ENCODE results near the gene KCNK17. TPM values are rescaled to one million over a fixed set of nuclear protein-coding genes. Genes with fewer than 3 reads are reported as not detected.

Gene KCNK17
- total RNA-seq, 2 experiments from 2014 or later: not detected

- no TSS peak for BruUV-seq (replicated peaks)
- H3K36me3 ChIP-seq (ENCODE audit: insufficient read depth, low read length): no peaks in the 10 kb centered on the region
- H3K79me2 ChIP-seq (ENCODE audit: insufficient read depth, low read depth, low read length): no peaks in the 10 kb centered on the region
- POLR2A ChIA-PET: no interaction called here
- CTCF ChIA-PET (ENCODE audit: unreplicated experiment): no interaction called here
- no peaks in the 10 kb centered on the region for H4K20me1 ChIP-seq (ENCODE audit: insufficient read depth, low read length)
- no peaks in the 10 kb centered on the region for H3K9me2 ChIP-seq (ENCODE audit: insufficient read depth, low read length)
- intact Hi-C loops (cut with micrococcal nuclease; ENCODE audit: unreplicated experiment): no loop called here
- TF ChIP-seq EZH2phosphoT487 (IDR thresholded peaks at IDR 0.05; ENCODE audit: borderline replicate concordance, low read depth, low read length): no peak
- TF ChIP-seq, protein P1, sequence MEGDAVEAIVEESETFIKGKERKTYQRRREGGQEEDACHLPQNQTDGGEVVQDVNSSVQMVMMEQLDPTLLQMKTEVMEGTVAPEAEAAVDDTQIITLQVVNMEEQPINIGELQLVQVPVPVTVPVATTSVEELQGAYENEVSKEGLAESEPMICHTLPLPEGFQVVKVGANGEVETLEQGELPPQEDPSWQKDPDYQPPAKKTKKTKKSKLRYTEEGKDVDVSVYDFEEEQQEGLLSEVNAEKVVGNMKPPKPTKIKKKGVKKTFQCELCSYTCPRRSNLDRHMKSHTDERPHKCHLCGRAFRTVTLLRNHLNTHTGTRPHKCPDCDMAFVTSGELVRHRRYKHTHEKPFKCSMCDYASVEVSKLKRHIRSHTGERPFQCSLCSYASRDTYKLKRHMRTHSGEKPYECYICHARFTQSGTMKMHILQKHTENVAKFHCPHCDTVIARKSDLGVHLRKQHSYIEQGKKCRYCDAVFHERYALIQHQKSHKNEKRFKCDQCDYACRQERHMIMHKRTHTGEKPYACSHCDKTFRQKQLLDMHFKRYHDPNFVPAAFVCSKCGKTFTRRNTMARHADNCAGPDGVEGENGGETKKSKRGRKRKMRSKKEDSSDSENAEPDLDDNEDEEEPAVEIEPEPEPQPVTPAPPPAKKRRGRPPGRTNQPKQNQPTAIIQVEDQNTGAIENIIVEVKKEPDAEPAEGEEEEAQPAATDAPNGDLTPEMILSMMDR (conservative IDR thresholded peaks at IDR 0.05; ENCODE audit: low read length): no peak
- no peak overlapping the region for H2AFZ ChIP-seq (ENCODE audit: low read length)
- no peaks in the 10 kb centered on the region for H3K9me3 ChIP-seq (ENCODE audit: low read length)
- DNase-seq (ENCODE audit: low spot score): no peak
- H3K4me2 ChIP-seq (ENCODE audit: low read length): no peak overlapping the region
- no peak overlapping the region for H3K27ac ChIP-seq (ENCODE audit: low read depth, low read length, poor library complexity, severe bottlenecking)
- no peaks in the 10 kb centered on the region for H3K4me1 ChIP-seq (ENCODE audit: insufficient read depth, low read length, poor library complexity, severe bottlenecking)
- no peak overlapping the region for H3K4me3 ChIP-seq (ENCODE audit: low read depth, low read length, poor library complexity, severe bottlenecking)
These were observed 62.8 kb downstream of the KCNK17 start for GRCh38 chr6:39251406-39251805.

DNA sequence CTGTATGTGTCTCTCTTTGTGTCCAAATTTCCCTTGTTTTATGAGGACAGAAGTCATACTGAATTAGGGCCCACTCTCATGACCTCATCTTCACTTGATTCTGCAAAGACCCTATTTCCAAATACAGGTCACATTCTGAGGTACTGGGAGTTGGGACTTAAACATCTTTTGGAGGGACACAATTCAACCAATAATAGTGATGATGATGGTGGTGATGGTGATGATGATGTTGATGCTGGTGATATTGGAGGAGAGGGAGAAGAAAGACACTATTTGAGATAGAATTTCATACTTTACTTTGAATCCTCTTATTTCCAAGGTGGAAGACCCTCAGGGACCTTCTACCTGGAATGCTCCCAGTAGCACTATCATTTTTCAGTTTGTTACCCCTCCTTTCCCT, 63.7 kb downstream of the KCNK17 start:
- Histone ChIP-seq H3K9me2 (ENCODE audit: insufficient read depth, low read length) (no peaks in the 10 kb centered on the region), H3K27ac (ENCODE audit: low read depth, low read length, poor library complexity, severe bottlenecking) (no peak overlapping the region), H3K36me3 (ENCODE audit: insufficient read depth, low read length) (no peaks in the 10 kb centered on the region), H3K4me2 (ENCODE audit: low read length) (no peak overlapping the region), H4K20me1 (ENCODE audit: insufficient read depth, low read length) (no peaks in the 10 kb centered on the region), H3K4me1 (ENCODE audit: insufficient read depth, low read length, poor library complexity, severe bottlenecking) (no peaks in the 10 kb centered on the region), H3K79me2 (ENCODE audit: insufficient read depth, low read depth, low read length) (no peaks in the 10 kb centered on the region), H3K4me3 (ENCODE audit: low read depth, low read length, poor library complexity, severe bottlenecking) (no peak overlapping the region), H3K9me3 (ENCODE audit: low read length) (no peaks in the 10 kb centered on the region), H2AFZ (ENCODE audit: low read length) (no peak overlapping the region)
- no peak for DNase-seq (ENCODE audit: low spot score)
- ChIA-PET POLR2A (no interaction called here), CTCF (ENCODE audit: unreplicated experiment) (no interaction called here)
- TF ChIP-seq, protein P1 (conservative IDR thresholded peaks at IDR 0.05; ENCODE audit: low read length): no peak
- no peak for TF ChIP-seq EZH2phosphoT487 (IDR thresholded peaks at IDR 0.05; ENCODE audit: borderline replicate concordance, low read depth, low read length)
- BruUV-seq (replicated peaks): no TSS peak
- intact Hi-C loops (cut with micrococcal nuclease; ENCODE audit: unreplicated experiment): no loop called here

DNA sequence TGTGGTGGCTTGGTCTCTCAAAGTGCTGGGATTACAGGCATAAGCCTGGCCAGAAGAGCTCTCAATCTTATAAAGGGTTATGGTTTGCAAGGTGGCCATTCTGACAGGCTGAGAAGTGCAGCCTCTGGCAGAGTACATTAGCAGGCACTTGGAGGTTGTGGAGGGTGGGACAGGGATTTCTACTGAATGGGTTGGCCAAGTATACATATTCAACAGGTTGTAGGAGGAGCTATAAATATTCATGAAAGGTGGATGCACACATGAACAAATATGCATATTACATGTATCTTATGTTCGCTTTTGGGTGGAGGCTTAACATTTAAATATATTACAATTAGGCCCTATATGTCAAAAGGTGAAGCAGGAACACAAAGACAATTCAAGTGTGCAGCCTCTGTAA, 64.9 kb downstream of the KCNK17 start:
- intact Hi-C loops (cut with micrococcal nuclease; ENCODE audit: unreplicated experiment): no loop called here
- BruUV-seq (replicated peaks): no TSS peak

More for the DNA sequence above, 64.9 kb downstream of the KCNK17 start:
- Histone ChIP-seq H3K9me3 (ENCODE audit: low read length) (no peaks in the 10 kb centered on the region), H4K20me1 (ENCODE audit: insufficient read depth, low read length) (no peaks in the 10 kb centered on the region), H3K36me3 (ENCODE audit: insufficient read depth, low read length) (no peaks in the 10 kb centered on the region), H2AFZ (ENCODE audit: low read length) (no peak overlapping the region), H3K4me3 (ENCODE audit: low read depth, low read length, poor library complexity, severe bottlenecking) (no peak overlapping the region), H3K27ac (ENCODE audit: low read depth, low read length, poor library complexity, severe bottlenecking) (no peak overlapping the region), H3K9me2 (ENCODE audit: insufficient read depth, low read length) (no peaks in the 10 kb centered on the region), H3K4me1 (ENCODE audit: insufficient read depth, low read length, poor library complexity, severe bottlenecking) (no peaks in the 10 kb centered on the region), H3K4me2 (ENCODE audit: low read length) (no peak overlapping the region), H3K79me2 (ENCODE audit: insufficient read depth, low read depth, low read length) (no peaks in the 10 kb centered on the region)
- TF ChIP-seq, protein P1 (conservative IDR thresholded peaks at IDR 0.05; ENCODE audit: low read length): no peak
- DNase-seq (ENCODE audit: low spot score): no peak
- POLR2A ChIA-PET: no interaction called here
- CTCF ChIA-PET (ENCODE audit: unreplicated experiment): no interaction called here

Other genes starting within 250 kb of the KCNK17 start
- 14.1 and 15.6 TPM in 2 replicates for gene SAYSD1, start 199.2 kb downstream of the KCNK17 start, total RNA-seq (2014; rRNA removed; shearing (Covaris generic))
- 10.7 and 11.7 TPM in 2 replicates for gene SAYSD1, start 199.2 kb downstream of the KCNK17 start, total RNA-seq (2022)
- gene KCNK5, start 84.9 kb downstream of the KCNK17 start, total RNA-seq (2014; rRNA removed; shearing (Covaris generic)): not detected in 2 replicates
- not detected in 2 replicates for gene KCNK5, start 84.9 kb downstream of the KCNK17 start, total RNA-seq (2022)
- gene KCNK16, start 8.3 kb upstream of the KCNK17 start, total RNA-seq (2014; rRNA removed; shearing (Covaris generic)): not detected in 2 replicates
- not detected in 2 replicates for gene KCNK16, start 8.3 kb upstream of the KCNK17 start, total RNA-seq (2022)